Stimulated activated CD8-positive, alpha-beta memory T cell treated with anti-CD3 and anti-CD28 coated beads, Interleukin-7, amount 100 ng/mL, for 24 hours (primary cell): ENCODE results near the gene CABP4.
A peak's percentile ranks its signal among the peaks of the same experiment; 100 is the strongest.

Source experiments
- DNase-seq: peaks from one replicate; pipeline ENCODE4 v3.0.0-alpha.2; 2020; ENCODE audit warnings: low read depth

Gene CABP4

DNA sequence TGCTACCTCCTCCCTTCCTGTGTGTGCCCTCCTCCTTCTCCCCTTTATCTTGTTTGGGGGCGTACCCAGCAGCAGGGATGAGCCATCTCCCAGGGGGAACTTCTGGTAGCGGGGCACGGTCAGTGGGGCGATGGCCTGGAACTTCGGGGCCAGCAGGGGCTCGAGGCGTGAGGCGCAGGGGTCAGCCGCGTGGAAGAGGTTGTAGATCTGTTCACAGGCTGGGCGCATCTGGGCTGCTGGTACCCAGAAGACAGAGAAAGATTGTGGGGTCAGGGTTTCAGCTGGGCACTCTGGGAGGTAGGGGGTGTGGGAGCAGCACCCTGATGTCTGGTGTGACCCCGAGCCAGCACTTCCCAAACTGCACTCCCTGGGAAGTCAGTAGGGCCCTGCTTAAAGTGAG lies 41.0 kb downstream of the CABP4 start:
- no peak for DNase-seq

DNA sequence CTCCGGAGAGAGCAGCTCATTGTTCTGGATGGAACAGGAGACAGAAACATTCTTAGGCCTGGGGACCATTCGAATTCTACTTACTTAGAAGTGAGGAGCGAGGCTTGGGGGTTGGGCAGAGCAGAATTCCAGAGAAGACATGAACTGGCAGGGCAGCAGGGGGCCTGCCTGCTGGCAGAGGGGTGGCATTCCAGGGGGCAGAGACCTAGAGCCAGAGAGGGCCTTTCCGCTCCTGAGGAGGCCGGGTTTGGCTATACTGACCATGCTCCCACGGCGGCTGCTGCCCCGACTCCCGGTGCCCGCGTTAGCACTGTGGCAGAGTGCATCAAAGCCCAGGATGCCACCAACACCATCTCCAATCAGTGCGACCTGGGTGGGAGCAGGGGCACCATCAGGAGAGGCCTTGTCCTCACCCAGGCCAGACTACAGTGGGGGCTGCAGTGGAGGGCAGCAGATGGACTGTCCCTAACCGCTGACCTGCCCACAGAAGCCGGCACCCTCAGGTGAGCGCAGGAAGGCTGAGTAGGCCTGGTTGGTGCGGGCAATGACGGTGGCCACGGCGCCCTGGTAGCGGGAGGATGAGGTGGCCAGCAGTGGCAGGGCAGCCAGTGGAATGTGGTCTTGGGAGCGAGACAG lies 42.6 kb downstream of the CABP4 start:
- no peak for DNase-seq

DNA sequence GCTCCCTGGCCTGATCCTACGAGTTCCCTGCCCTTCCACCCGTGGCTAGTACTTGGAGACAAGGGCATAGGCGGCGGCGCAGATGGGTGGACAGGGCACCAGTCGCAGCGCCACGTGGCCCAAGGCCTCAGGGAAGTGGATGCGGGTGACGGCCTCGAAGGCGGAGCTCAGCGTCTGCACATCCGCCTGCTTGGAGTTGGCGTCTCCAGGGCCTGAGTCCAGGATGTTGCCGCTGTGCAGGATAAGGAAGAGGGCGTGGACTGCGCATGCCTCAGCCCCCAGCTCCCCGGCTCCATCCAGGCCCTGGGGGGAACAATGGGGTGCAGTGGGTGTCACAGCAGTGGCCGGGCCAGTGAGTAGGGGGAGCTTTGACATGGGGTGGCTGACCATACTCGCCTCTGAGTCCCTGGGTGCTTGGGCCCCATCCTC lies 43.4 kb downstream of the CABP4 start:
- DNase-seq: no peak

DNA sequence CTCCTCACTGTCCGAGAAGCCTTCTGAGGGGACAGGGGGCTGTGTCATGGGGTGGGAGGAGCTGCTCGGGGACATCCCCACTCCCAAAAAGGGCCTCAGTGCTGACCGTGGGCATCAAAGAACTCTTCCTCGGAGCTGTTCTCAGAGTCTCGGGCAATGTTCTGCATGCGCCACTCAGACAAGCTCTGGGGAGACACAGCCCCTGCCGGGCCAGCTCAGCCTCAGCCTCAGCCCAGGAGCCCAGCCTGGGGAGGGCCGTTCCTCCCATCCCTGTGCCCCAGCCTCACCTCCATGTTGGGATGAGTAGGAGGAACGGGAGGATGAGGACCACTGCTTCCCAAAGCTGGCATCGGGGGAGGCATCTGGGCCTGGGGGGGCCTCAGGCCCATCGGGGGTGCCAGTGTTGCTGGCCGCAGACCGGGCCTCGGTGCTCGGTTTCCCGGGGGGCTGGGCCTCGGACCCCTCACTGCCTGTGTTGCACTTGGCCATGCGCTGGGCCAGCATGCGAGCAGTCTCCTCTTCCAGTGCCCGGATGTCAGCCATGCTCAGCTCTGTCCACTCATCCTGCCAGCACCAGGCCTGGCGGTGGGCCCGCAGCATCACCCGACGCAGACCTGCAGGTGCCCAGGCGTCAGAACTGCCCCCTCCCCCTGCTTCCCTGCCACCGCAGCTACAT lies 44.8 kb downstream of the CABP4 start:
- DNase-seq: no peak

DNA sequence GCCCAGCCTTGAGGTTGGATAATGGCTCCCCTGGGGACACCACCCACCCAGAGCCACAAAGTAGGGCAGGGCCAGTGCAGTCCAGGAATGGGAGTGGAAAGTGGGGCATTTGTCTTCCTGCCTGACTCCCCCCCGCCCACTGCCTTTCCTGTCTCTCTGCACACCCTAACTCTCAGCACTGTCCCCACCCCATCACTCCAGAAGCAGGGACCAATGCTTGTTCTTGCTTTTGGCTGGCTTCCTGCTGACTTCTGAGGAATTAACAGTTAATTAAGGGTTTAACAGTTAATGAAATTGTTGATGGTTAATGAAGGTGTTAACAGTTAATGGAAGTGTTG lies 45.3 kb downstream of the CABP4 start:
- no peak for DNase-seq

DNA sequence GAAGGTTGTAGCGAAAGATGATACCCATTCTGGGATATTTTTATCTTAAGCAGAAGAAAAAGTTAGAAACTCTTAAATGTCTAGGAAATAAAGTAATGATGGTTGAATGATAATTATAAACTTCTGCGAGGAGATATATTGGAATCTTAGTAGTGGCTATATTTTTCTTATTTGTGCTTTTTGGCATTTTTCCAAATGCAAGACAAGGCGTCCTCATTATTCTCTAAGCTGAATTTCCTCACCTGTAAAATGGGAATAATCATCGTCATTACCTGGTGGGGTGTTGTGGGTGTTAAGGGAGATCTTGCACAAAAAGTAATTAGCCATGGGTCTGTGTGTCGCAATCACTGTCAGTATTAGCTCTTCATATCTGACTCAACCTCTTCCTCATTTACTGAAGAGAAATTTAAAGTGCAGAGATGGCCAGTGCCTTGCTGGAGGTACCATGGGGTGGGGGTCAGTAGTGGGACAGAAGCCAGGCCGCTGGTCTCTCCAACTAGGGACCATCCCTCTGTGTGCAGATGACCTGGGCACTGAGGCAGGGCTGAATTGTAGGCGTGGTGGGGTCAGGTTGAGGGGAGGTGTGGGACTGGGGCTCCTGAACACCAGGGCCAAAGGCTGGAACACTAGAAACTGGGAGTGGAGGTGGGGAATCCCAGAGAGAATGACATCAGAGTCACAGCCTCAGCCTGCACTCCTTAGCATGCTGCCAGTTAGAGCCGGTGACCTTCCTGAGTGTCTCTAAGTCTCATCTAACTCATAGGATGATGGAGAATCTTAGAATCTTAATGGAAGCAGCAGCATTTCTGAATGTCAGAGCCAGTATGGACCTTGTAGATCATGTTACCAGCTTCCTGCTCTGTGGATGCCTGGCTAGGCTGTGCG lies 45.9 kb downstream of the CABP4 start:
- no peak for DNase-seq

DNA sequence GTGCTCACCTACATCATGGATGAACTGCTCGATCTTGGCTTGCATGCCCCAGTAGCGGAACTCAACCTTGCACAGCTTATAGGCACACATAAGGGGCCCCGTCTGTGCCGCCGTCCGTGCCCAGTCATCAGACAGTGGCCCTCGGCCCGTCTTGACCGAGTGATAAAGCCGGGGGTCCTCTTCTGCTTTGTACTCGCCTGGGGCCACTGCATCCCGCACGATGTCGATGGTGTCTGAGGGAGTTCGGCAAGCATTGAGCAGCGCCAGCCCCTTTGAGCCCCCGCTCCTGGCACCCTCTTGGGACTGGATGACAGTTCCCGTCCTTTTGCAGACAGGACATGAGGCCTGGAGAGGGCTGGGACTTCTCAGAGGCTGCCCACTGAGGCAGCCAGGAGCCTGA lies 46.7 kb downstream of the CABP4 start:
- no peak for DNase-seq

DNA sequence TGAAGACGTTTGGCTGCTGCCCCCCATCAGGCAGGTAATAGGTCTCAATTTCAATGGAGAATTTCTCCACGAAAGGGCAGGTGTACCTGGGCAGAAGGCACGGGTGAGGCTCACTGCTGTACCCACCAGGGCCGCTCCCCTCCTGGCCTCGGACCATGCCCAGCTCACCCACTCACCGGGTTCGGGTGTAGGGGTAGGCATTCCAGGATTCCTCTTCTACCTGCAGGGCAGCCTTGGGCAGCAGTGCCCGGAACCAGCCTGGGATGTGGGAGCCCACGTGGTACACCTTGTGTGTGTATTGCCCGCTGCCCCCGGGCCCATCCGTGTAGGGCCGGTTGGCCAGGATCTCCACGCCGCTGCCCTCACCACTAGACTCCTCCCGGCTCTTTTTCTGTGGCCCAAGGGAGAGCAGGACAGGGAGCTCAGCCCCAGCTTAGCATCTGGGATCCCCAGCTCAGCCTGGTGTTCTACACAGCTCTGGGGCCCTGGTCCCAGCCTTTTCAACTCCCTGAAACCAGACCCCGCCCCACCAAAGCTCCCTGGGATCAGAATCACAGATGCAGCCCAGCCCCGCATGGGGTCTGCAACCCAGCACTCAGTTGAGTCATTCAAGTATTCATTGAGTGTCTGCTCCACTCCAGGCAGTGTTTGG lies 47.3 kb downstream of the CABP4 start:
- DNase-seq: no peak

DNA sequence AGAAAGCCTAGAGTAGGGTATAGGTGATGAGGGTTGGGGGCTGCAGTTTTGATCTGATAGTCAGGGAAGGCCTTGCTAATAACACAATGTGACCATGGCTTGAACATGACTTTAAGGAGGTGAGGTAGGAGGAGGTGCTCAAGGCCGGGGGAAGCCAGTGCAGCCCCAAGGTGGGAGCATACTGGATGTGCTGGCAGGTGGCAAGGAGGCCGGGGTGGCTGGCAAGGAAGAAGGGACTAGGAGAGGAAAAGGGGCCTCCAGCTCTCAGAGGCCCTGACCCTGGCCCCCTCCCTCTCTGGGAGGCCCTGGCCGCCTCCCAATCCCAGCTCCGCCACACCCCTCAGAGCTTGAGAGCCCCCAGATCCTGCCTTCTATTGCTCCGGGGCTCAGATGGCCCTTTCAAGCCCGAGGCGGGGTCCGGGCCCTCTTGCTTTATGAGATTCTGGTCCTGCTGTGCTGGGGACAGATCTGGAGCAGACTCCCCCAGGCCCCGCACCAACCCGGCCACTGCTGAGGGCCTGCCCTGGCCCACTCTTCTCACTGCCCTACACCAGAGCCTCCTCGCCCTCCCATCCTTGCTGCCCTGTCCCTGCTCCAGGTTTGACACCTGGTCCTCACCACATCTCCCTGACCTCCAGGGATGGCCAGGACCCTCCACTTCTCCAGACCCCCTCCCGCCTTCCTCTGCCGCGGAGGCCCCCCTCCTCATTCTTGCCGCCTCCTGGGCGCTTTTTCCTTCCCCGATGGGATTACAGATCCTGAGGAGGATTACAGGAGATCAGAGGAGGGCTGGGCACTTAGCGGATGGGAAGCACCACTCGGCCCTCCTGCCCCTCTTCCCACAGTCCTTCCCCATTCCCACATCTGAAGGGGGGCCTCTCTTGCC lies 48.2 kb downstream of the CABP4 start:
- DNase-seq: no peak

DNA sequence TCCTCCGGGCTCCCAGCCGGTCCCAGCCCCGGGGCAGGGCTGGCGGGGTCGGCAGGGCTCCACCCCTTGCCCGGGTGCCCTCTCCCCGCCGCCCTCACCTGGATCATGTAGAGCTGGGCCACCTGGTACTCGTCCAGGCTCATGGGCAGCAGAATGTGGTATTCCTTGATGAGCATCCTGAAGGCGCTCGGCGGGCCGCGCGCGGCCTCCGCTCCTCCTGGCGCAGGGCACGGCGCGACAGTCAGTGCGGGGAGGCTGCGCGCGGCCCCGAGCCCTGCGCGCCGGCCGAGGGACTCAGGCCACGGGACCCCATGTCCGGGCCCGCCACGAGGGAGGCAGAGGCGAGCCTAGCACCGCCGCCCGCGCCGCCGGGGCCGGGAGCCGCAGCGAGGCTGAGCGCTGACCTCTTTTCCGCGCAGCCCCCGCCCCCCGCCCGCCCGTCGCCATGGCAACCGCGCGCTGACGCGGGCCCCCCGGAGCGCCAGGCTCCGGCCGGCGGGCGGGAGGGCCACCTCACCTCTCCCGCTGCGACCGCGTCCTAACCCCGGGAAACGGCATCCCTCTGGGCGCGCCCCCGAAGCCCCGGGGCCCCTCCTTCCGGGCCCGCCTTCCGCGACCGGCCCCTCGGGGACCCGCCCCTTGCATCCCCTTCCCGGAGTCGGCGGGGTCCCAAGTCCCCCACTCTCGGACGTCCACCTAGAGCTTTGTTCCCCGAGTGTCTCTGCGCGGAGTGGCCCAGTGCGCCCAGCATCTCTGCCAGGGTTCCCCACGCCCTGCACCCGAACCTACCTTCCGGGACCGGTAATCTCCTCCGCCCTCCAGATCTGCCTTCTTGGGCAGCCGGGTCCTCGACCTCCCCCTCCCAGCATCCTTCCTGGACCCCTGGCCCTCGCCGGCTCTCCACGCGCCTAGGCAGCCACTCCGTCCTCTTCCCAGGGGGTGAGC lies 49.1 kb downstream of the CABP4 start:
- no peak for DNase-seq

DNA sequence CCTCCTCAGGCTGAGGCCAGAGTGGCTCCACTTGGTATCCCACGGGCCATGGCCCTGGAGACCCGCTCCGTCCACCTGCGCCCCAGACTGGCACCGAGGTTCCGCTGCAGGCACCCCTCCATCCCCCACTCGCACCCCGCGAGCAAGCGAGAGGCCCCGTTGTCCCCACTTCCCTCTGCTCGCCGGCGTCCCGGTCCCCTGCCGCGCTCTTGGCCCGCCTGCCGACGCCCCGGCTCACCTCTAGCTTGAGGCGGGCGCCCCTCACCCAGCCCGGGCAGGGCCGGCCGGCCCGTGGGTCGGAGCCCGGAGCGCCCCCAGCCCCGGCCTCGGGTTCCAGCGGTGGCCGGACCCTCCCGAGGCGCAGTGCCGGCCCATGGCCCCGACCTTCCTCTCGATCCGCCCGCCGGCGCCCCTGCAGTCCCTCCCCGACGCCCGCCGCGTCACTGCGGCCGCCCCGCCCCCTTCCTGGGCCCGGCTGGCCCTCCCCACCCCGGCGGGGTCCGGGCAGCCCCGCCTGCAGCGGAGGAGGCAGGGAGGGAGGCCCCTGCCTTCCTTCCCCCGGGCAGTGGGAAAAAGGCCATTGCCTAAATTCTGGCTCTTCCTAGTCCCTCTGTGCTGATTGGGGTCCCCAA lies 49.9 kb downstream of the CABP4 start, which contains the start of gene PITPNM1:
PITPNM1 (minus strand) TSS at position 414 of the 632 bp plus-strand sequence. CDS start 1,183 bp downstream, outside the sequence.
- peak; percentile 42 for DNase-seq

DNA sequence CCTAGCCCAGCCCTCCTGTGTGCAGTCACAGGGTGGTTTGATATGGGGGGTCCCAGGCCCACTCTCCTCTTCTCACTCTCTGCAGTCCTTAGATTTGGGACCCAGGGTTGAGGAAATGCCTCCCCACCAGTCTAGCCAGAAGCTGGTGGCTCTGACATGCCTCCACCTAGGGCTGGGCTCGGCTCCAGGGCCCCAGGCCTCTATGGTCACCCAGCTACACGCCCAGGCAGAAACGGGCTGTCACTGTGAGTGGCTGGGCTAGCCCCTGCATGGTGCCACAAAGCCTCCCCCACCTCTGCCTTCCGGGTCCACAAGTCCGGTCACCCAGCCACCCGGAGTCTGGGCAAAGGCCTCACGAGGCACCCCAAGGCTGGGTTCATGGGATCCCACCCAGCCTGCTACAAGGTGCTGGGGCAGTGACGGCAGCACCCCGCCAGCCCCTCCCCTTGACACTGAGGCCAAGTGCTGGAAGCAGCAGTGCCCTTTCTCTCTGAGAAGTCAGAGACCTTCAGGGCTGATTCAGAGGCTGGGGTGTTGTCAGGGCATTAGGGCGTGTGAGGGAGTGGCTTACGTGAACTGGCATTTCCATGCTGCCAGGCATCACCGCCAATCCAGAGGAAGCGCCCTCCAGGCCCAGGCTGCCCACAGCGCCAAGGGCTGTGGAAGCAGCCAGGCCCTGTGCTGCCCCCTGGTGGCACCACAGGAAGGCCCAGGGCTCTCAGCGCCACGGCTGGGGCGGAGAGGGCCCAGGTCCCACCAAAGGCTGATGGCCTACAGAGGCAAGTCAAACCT lies 50.6 kb downstream of the CABP4 start:
- DNase-seq: peak; percentile 77

DNA sequence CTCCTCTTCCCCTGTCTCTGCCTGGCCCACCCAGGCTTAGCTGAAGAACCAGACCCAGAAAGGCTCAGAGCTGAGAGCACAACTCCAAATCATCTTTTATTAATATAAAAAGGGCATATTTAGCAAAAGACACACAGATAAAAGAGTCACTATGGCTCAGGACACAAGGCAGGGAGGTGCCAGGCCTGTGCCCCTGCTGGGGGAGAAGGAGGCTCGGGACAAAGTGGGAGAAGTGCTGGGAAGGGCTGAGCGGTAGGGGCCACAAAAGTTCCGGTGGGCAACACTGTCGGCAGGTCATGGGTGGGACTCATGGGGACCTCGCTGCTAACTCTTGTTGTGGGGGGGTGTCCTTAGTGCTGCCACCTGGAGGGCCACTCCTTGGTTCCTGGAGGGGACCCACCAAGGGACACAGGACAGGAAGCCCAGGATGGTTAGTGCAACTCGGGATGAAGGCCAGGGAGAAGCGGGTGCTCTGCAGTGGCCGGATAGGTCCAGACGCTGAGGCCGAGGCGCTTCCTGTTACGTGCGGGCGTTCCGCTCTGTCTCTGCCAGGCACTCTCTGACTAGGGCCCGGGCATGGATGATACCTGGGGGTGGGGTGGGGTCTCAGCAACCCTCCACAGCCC lies 51.4 kb downstream of the CABP4 start:
- DNase-seq: no peak

DNA sequence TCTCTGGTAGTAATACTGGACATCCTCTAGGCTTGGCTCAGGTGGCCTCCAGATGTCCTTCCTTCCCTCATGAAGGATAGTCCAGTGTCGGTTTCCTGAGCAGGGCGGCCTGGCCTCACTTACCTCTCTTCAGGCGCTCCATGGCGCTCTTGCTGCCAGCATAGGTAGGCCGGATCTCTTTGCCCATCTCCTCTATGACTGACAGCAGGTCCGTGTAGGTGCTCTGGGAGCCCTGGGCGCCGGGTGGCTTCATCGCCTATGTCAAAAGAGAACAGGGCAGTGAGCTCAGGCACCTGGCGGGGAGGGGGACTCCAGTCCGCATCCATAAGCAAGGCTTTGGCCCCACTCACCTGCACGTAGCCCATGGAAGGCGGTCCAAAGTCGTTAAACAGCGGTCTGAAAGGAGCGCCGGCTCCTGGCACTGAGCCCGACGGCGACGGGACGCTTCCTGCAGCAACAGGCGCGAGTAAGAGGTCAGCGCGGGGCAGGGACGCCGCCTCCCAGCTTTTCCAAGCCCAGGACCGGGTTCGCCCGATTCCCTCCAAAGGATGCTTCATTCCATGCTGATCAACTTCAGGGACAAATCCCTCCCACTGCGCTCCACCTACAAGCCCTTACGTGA lies 52.2 kb downstream of the CABP4 start:
- no peak for DNase-seq

DNA sequence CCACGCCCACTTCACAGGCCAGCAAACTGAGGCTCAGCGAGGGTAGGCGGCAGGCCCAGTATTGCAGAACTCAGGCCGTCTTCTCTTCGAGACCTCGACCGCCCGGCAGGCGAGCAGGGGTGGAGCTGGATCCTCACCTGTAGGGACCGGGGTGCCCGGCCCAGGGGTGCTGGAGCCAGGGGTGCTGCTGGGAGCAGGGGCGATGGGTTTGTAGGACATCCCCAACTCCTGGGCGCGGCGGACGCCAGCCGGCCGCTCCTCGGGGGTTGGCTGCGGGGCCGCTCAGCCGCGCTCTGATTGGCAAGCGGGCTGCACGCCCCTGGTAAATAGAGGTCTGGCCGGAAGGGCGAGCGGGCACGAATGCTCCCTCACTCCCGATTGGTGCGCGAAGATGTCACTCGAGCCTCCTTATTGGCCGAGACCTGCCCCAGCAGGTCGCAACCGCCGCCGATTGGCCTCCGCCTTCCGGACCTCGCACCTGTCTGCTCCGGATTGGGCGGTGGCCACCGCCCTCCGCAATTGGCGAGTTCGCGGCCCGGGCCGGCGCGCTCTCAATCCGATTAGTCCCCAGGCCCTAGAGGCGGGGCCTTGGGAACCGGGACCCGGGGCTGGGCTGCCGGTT lies 52.8 kb downstream of the CABP4 start, which contains the start of gene CDK2AP2:
CDK2AP2 (minus strand) TSS at position 299 of the 622 bp plus-strand sequence; CDS start at position 219, 80 bp downstream.
- peak; percentile 96 for DNase-seq

DNA sequence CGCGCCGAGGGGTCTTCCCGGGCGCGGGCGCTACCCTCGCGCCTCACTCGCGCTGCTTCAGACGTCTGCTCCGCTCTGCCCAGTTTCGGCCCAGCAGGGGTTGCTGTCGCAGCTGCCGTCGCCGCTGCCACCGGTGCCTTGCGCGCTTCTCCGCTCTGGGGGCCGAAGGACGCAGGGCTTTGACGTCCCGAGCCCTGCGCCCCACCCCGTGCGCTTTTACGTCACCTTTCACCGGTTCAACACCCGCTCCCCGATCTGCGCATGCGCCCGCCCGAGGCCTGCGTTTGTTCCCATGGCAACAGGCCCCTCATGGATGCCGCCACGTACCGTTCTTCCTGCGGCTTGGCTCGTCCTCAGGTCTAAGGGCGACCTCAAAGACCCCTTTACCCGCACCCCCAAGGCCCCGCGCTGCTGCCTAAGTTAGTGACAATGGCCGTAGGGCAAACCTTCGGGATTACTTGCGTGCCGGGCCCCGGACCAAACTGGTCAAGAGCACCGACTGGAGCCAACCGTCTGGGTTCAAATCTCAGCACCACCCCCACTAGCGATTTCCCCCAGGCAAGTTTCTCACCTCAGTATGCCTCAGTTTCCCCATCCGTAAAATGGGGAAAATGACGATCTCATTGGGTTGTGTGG lies 53.5 kb downstream of the CABP4 start:
- DNase-seq: peak; percentile 99

DNA sequence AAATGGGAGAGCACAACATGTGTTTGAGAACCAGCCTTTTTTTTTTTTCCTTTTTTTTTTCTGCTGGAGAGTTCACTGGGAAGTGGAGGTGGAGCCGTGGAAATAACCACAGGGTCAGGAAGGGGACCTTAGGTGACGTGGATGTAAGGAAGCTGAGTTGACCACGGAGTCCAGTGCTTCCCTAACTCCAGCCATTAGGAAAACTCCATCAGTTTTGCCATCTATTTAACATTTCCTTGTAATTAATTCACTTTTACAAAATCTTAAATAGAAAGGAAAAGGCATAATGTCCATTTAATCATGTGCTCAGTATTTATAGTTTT lies 54.8 kb downstream of the CABP4 start:
- no peak for DNase-seq
